ENCODE measurements around the gene ARHGEF9.

ARHGEF9 gene

GRCh38 chrX:63744850-63745394 lies 40.1 kb downstream of the ARHGEF9 start:
- DNase-seq: no peak

- no peak for DNase-seq
Observed at GRCh38 chrX:63743596-63743995, 41.4 kb downstream of the ARHGEF9 start.

- DNase-seq: no peak
Observed at GRCh38 chrX:63740382-63740781, 44.6 kb downstream of the ARHGEF9 start.

- DNase-seq: no peak
Observed at GRCh38 chrX:63739885-63740284, 45.1 kb downstream of the ARHGEF9 start.

GRCh38 chrX:63738696-63739095 lies 46.3 kb downstream of the ARHGEF9 start:
- no peak for DNase-seq

- no peak for DNase-seq
Observed at GRCh38 chrX:63737131-63737921, 47.7 kb downstream of the ARHGEF9 start.

- DNase-seq: no peak
Observed at GRCh38 chrX:63735882-63736281, 49.1 kb downstream of the ARHGEF9 start.

- no peak for DNase-seq
Observed at GRCh38 chrX:63720293-63720692, 64.7 kb downstream of the ARHGEF9 start.

GRCh38 chrX:63719633-63720032 lies 65.4 kb downstream of the ARHGEF9 start:
- no peak for DNase-seq

- no peak for DNase-seq
Observed at GRCh38 chrX:63718010-63718694, 66.9 kb downstream of the ARHGEF9 start.

GRCh38 chrX:63713526-63713925 lies 71.5 kb downstream of the ARHGEF9 start:
- DNase-seq: no peak

GRCh38 chrX:63708801-63709200 lies 76.2 kb downstream of the ARHGEF9 start:
- no peak for DNase-seq

- no peak for DNase-seq
Observed at GRCh38 chrX:63702556-63702955, 82.5 kb downstream of the ARHGEF9 start.

- DNase-seq: no peak
Observed at GRCh38 chrX:63686878-63687714, 97.9 kb downstream of the ARHGEF9 start.

- DNase-seq: no peak
Observed at GRCh38 chrX:63680423-63680822, 104.6 kb downstream of the ARHGEF9 start.

GRCh38 chrX:63679432-63679831 lies 105.6 kb downstream of the ARHGEF9 start:
- DNase-seq: no peak

GRCh38 chrX:63675716-63676115 lies 109.3 kb downstream of the ARHGEF9 start:
- DNase-seq: no peak

- DNase-seq: no peak
Observed at GRCh38 chrX:63673896-63674295, 111.1 kb downstream of the ARHGEF9 start.

GRCh38 chrX:63664741-63665140 lies 120.3 kb downstream of the ARHGEF9 start:
- DNase-seq: no peak

- DNase-seq: no peak
Observed at GRCh38 chrX:63664083-63664482, 120.9 kb downstream of the ARHGEF9 start.

GRCh38 chrX:63661676-63662075 lies 123.3 kb downstream of the ARHGEF9 start:
- DNase-seq: no peak

GRCh38 chrX:63658920-63659319 lies 126.1 kb downstream of the ARHGEF9 start:
- DNase-seq: no peak

- DNase-seq: no peak
Observed at GRCh38 chrX:63657821-63658220, 127.2 kb downstream of the ARHGEF9 start.

All from stimulated activated CD4-positive, alpha-beta T cell treated with anti-CD3 and anti-CD28 coated beads, Interleukin-4, amount 100 ng/mL, for 1 hour (primary cell).